Measurements from ENCODE around the gene COASY.
"Not testable (repeated sequence)": the region's sequence is repeated elsewhere in the genome, so short reads cannot be mapped to it uniquely, and the experiment has no call there.

The COASY gene

DNA sequence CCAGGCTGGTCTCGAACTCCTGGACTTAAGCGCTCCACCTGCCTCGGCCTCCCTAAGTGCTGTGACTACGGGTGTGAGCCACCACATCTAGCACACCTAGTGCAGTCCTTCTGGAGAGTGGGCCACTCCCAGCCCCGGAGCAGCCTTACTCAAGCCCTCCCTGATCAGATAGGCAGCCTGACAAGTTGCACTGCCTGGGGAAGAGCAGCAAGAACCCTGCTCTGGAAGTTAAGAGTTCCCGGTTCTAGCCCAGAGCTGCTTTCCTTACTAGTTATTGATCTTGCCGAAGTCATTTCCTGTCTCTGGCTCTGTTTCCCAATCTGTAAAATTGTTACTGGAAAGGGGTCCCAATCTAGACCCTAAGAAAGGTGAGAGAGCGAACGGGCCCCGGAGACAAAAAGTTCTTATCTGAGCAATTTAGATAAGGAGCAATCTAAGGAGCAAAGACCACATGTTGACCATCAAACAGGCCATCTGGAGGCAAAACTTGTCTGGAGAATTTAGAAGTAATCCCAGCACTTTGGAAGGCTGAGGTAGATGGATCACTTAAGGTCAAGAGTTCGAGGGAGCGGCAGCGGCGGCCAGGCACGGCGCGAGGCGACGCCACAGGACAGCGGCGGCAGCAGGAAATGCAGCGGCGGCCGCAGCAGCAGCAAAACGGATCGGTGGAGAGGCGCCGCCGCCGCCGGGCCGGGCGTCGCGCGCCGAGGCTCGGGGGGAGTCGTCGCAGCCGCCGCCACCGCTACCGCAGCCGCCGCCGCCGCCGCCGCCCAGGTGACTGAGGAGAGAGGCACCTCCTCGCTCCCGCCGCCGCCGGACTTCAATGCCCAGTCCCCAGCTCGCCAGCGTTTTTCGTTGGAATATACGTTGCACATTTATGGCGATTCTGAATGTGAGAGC, 30.2 kb upstream of the COASY start:
- DNase-seq (ENCODE audit: low read depth in 2 of 2): no peak

DNA sequence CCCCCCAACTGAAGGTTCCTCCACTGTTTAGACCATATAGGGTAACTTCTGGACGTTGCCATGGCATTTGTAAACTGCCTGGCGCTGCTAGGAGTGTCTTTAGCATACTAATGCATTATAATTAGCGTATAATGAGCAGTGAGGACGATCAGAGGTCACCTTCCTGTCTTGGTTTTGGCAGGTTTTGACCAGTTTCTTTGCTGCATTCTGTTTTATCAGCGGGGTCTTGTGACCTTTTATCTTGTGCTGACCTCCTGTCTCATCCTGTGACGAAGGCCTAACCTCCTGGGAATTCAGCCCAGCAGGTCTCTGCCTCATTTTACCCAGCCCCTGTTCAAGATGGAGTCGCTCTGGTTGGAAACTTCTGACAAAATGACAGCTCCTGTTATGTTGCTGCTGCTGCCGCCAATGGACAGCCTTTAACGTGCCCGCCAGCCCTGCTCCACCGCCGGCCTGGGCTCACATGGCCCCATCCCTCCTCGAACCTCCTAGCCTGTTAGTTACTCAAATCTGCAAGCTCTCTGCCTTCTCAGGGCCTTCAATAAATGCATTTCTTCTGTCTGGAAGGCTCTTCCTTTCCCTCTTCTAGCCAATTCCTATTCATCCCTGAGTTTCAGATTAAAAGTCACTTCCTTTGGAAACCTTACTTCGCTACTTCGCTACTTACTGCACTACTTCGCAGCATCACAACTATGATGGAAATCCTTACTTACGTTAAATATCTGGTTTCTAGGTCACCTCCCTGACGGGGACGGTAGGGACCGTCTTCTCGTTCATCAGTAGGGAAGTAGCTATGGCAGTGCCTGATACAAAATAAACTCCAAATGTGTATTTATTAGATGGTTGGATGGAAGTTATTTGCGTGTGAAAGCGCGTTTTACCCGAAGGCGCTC, 26.5 kb upstream of the COASY start:
- DNase-seq (ENCODE audit: low read depth in 2 of 2): no peak

DNA sequence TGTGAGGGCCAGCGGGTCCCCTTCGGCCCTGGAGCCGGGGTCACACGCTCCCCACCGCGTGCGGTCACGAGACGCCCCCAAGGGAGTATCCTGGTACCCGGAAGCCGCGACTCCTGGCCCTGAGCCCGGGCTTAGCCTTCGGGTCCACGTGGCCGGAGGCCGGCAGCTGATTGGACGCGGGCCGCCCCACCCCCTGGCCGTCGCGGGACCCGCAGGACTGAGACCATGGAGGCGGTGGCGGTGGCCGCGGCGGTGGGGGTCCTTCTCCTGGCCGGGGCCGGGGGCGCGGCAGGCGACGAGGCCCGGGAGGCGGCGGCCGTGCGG, 25.9 kb upstream of the COASY start, which contains the start of gene NAGLU:
NAGLU (plus strand) TSS at position 194 of the 324 bp plus-strand sequence; CDS start at position 226, 32 bp downstream.
- peak; percentile 65 to 74 for DNase-seq (ENCODE audit: low read depth in 2 of 2)

DNA sequence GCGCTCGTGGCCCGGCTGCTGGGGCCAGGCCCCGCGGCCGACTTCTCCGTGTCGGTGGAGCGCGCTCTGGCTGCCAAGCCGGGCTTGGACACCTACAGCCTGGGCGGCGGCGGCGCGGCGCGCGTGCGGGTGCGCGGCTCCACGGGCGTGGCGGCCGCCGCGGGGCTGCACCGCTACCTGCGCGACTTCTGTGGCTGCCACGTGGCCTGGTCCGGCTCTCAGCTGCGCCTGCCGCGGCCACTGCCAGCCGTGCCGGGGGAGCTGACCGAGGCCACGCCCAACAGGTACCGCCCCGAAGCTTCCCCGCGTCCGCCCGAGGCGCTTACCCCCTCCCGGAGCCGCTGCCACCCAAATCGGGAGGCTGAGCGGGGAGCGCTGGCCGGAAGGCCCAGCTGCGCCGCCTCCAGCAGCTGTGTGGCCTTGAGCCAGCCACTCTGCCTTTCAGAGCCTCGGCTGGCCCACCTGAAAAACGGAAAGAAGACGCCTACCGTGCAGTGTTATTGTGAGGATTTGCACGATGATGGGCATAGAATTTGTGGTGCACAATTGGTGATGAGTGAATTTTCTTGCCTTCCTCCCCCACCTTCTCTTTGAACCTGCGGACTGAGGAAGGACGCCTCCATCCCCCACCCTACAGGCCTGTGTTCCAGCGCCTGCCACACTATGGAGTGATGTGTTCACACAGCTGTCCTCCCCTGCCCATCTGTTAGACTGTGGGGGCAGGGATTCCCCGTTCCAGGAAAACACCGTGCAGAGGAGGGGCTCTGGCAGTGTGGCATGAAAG, 25.4 kb upstream of the COASY start:
- peak in 1 of 2 donors; percentile 43 for DNase-seq (ENCODE audit: low read depth in 2 of 2)

DNA sequence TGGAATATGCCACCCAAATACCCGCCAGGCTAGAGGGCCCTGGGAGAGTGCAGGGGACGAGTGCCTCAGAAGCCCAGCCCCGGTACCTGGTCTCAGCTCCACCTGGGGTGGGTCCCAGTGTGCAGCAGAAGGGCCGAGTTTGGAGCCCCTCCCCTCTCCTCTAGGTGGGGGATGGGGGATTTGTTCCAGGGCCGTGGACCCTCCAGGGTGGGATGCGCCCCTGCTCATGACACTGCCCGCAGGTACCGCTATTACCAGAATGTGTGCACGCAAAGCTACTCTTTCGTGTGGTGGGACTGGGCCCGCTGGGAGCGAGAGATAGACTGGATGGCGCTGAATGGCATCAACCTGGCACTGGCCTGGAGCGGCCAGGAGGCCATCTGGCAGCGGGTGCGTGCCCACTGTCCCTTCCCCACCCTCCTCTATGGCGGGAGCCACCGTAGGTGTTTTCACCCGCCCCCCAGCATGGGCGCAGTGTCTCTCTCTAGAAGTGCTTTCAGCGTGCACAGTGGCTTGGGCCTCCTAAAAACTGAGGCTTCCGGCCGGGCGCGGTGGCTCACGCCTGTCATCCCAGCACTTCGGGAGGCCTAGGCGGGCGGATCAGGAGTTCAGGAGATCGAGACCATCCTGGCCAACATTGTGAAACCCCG, 24.7 kb upstream of the COASY start:
- DNase-seq (ENCODE audit: low read depth in 2 of 2): no peak

DNA sequence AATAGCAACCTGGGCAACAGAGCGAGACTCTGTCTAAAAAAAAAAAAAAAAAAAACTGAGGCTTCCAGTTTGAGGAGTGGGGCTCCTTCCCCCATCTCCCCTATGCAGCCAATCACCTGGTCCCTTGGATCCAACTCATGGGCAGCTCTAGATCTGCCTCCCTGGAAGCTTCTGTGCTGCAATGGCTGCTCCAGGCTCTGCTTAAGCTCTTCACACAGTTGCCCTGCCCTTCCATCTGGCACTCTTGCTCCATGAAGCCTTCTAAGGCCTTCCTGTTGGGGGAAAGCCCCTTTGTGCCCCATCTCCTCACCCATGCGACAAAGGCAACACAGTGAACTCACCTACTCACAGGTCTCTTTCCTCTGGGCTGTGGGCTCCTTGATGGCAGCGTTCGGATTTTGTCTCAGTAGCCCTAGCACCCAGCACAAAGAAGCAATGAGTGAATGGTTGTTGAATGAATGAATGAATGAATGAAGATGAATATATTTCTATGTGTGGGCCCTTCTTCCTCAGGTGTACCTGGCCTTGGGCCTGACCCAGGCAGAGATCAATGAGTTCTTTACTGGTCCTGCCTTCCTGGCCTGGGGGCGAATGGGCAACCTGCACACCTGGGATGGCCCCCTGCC, 24.0 kb upstream of the COASY start:
- DNase-seq (ENCODE audit: low read depth in 2 of 2): no peak

DNA sequence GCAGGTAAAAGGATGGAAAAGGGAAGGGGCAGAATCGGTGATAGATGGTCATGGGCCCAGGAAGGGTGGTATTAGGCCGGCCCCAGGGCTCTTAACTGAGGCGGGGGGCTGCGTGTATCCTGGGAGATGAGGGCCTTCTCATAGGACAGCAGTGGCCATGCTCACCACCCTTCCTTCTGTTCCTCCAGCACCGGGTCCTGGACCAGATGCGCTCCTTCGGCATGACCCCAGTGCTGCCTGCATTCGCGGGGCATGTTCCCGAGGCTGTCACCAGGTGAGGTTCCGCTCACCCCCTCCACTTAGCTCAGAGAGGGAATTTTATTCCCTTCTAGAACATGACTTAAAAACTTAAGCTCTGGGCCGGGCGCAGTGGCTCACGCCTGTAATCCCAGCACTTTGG, 23.5 kb upstream of the COASY start:
- no peak for DNase-seq (ENCODE audit: low read depth in 2 of 2)

DNA sequence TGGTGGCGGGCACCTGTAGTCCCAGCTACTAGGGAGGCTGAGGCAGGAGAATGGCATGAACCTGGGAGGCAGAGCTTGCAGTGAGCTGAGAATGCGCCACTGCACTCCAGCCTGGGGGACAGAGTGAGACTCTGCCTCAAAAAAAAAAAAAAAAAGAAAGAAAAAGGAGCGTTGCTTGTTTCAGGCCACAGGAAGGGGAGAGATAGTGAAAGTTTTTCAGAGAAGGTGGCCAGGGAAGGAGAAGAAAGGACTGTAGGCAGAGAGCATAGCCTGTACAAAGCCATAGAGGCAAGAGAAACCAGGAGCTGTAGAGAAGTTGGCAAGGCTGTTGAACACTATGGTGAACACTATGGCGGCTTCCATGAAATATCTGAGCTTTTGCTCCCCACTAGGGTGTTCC, 21.4 kb upstream of the COASY start:
- not testable (repeated sequence) for DNase-seq (ENCODE audit: low read depth in 2 of 2)

DNA sequence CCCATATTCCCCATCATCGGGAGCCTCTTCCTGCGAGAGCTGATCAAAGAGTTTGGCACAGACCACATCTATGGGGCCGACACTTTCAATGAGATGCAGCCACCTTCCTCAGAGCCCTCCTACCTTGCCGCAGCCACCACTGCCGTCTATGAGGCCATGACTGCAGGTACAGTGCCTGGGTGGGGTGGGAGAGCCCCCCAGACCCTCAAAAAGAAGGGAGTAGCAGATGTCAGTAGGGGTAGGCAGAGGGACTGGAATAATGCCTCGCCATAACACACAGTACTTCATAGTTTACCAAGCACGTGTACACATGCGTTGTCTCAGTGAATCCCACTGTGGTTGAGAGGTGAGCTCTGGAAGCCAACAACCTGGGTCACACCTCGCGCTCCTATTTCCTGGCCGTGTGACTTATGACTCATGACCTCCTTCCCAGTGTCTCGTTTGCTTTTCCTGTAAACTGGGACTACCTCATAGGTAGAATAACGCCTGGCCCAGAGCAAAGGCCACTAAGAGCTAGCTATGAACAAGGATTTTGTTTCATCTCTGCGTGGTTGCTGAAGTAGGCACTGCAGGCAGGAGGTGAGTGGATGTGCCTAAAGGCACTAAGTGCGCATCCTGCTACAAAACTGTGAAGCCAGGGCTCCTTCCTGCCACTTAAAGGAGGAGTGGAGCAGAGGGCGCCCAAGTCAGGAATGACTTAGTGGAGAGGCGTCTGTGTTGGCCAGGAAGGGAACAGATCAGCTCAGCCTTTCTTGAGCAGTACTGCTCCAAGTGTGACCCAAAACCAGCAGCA, 20.7 kb upstream of the COASY start:
- no peak for DNase-seq (ENCODE audit: low read depth in 2 of 2)

DNA sequence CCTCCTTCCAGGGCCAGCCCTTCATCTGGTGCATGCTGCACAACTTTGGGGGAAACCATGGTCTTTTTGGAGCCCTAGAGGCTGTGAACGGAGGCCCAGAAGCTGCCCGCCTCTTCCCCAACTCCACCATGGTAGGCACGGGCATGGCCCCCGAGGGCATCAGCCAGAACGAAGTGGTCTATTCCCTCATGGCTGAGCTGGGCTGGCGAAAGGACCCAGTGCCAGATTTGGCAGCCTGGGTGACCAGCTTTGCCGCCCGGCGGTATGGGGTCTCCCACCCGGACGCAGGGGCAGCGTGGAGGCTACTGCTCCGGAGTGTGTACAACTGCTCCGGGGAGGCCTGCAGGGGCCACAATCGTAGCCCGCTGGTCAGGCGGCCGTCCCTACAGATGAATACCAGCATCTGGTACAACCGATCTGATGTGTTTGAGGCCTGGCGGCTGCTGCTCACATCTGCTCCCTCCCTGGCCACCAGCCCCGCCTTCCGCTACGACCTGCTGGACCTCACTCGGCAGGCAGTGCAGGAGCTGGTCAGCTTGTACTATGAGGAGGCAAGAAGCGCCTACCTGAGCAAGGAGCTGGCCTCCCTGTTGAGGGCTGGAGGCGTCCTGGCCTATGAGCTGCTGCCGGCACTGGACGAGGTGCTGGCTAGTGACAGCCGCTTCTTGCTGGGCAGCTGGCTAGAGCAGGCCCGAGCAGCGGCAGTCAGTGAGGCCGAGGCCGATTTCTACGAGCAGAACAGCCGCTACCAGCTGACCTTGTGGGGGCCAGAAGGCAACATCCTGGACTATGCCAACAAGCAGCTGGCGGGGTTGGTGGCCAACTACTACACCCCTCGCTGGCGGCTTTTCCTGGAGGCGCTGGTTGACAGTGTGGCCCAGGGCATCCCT, 18.5 kb upstream of the COASY start:
- DNase-seq (ENCODE audit: low read depth in 2 of 2): no peak

DNA sequence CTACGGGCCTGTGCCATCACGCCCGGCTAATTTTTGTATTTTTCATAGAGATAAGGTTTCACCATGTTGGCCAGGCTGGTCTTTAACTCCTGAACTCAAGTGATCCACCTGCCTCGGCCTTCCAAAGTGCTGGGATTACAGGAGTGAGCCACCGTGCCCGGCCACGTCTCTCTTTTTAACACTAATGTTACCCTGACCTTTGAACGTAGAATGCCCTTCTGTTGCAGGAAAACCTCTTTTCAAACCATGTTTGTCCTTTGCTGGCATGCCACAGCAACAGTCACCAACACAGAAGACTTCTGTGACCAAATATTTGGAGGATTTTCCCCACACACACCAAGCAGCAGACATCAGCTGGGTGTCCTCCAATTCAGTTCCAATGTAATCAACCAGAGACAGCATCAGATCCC, 17.1 kb upstream of the COASY start:
- DNase-seq (ENCODE audit: low read depth in 2 of 2): no peak

DNA sequence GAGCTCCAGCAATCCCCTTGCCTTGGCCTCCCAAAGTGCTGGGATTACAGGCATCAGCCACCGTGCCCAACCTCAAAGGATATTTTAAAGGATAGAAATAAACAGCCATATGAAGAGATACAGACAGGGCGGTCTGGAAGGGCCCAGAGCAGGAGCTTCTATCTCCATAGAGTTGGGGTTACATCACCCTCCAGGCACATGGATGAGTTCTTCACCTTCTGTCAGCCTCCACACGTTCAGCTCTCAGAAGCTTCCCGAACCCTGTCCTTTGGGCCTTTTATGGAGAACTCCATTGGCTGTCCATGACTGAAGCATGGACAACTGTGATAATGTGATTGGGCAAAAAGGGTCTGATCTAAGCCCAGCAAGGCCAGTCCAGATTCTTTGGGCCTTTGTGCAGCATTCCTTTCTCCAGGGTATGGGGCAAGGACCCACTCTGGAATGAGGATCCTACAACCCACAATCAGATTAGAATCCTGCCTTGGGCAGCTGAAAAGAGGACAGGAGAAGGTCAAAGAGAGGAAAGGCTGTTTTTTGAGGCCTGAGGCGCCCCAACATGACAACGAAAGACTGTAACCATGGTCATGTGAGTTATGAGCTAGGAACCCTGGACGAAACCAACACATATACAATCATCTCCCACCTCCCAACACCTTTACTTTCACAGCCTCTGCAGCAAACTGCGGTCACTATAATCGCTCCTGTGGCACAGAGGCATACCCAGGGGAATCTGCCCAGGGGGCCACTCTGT, 16.0 kb upstream of the COASY start:
- not testable (repeated sequence) for DNase-seq (ENCODE audit: low read depth in 2 of 2)

DNA sequence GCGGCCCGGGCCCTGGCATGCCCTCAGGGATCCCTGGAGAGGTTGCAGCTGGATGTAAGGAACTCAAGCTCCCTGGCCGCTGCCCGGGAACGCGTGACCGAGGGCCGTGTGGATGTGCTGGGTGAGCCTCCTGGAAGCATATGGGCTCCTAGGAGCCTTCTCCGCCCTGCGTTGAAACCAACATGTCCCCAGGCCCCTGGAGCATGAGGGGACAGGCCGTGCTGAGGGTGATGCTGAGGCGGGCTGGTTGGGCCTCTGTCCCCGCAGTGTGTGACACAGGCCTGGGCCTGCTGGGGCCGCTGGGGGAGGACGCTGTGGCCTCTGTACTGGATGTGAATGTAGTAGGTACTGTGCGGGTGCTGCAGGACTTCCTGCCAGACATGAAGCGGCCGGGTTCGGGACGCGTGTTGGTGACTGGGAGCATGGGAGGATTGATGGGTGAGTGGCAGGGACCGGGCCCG, 14.9 kb upstream of the COASY start:
- no peak for DNase-seq (ENCODE audit: low read depth in 2 of 2)

DNA sequence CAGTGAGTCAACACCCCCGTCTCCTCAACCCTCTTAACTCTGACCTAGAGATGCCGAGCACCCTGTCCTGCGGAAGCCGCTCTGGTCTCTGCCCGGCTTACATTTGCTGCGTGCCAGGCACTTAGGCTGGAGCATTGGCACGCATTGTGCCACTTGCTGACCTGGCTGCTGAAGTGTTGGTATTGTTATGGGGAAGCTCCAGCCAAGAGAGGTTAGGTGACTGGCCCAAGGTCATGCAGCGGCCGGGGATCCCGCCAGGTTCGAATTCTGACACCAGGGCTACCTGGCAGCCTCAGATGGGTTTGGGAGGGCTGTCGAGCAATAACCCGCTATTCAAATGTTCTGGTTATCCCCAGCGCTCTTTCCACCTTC, 14.3 kb upstream of the COASY start:
- no peak for DNase-seq (ENCODE audit: low read depth in 2 of 2)

DNA sequence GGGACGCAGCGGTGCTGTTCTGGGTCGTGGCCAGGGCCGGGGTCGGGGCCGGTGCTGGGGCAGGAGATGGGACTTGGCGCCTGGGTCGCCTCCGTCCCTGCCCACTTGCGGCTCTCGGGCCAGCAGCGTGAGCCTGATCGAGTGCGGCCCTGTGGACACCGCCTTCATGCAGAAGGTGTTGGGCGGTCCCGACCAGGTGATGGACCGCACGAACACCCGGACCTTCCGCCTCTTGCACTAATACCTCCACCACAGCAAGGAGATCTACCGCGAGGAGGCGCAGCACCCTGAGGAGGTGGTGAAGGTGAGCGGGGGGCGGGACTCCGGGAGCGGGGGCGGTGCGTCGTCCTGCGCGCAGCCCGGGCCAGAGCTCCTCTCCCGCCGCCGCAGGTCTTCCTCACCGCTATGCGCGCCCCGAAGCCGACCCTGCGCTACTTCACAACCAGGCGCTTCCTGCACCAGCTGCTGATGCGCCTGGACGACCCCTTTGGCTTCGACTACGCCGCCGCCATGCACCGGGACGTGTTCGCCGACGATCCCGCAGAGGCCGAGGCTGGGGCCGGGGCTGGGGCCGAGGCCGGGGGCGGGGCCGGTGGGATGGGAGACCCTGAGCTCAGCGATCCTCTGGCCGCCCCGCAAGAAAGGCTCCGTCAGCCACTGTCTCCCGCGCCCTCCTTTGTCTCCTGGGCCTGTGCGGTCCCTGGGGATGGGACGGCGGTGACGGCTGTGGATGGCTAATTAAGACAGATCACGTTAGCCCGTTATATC, 13.7 kb upstream of the COASY start:
- peak; percentile 54 to 63 for DNase-seq (ENCODE audit: low read depth in 2 of 2)

DNA sequence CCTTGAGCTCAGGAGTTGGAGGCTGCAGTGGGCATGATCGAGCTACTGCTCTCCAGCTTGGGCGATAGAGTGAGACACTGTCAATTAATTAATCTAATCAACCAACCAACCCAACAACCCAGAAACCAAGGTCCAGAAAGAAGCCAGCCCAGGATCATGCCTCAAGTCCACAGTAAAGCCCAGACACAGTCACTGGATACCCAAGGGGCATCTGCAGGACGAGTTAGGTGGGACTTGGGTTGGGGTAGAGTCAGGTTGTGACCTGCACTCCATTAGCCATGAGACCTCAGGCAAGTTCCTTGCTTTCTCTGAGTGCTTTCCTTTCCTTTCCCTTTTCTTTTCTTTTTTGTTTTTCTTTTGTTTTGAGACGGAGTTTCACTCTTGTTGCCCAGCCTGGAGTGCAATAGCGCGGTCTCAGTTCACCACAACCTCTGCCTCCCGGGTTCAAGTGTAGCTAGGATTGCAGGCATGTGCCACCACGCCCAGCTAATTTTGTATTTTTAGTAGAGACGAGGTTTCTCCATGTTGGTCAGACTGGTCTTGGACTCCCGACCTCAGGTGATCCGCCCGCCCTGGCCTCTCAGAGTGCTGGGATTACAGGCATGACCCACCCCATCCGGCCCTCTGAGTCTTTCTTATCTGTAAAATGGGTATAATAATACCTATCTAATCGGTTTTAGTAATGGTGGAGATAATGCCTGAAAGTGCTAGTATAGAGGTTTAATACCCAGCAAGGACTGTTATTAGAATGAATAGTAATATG, 12.8 kb upstream of the COASY start:
- no peak for DNase-seq (ENCODE audit: low read depth in 2 of 2)

DNA sequence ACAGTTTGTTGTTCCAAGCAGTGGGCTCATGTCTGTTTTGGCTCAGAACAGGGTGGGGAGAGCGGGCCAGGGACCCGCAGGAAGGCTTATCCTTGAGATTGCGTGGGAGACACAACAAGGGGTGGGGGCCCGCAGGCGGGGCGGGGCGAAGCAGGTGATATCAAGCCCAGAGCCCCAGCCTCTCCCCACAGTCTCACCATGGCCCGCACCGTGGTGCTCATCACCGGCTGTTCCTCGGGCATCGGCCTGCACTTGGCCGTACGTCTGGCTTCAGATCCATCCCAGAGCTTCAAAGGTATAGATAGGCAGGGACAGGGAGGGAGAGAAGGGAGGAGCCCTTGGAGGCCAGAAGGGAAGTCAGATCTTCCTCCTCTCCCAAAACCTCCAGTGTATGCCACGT, 9.2 kb upstream of the COASY start, which contains the start of gene HSD17B1:
HSD17B1 (plus strand) TSS at position 188 of the 400 bp plus-strand sequence; CDS start at position 199, 11 bp downstream.
- not testable (repeated sequence) for DNase-seq (ENCODE audit: low read depth in 2 of 2)
